ENCODE results near the gene CUL5.
"Not testable (repeated sequence)": the region's sequence is repeated elsewhere in the genome, so short reads cannot be mapped to it uniquely, and the experiment has no call there.

GRCh38 chr11:108031604-108032003 is 22.9 kb downstream of the CUL5 start:
- not testable (repeated sequence) for TF ChIP-seq CTCF (IDR thresholded peaks at IDR 0.05); POLR2A (IDR thresholded peaks at IDR 0.05); POLR2AphosphoS5 (IDR thresholded peaks at IDR 0.05); EP300 (IDR thresholded peaks at IDR 0.05; ENCODE audit: low read depth)
